BLaER1 treated with 17β-estradiol and CSF1 and Interleukin-3, amounts not matched to agents 10 nM and 100 nM (cell line): ENCODE data around the gene PMAIP1.
"Not testable (repeated sequence)": the region's sequence is repeated elsewhere in the genome, so short reads cannot be mapped to it uniquely, and the experiment has no call there.

Experiments
- H3K27ac ChIP-seq, 11 experiments: shearing (Covaris generic); formaldehyde crosslinking; 2 replicates each; pipeline ENCODE4 v1.8.1; 2022
- H3K27me3 ChIP-seq, 11 experiments: shearing (Covaris generic); formaldehyde crosslinking; 2 replicates each; pipeline ENCODE4 v1.8.1; 2022
- H3K36me3 ChIP-seq, 11 experiments: shearing (Covaris generic); formaldehyde crosslinking; 2 replicates each; pipeline ENCODE4 v1.8.1; 2022
- H3K4me1 ChIP-seq, 10 experiments: shearing (Covaris generic); formaldehyde crosslinking; 2 replicates each; pipeline ENCODE4 v1.8.1; 2022
- H3K4me2 ChIP-seq, 11 experiments: shearing (Covaris generic); formaldehyde crosslinking; 2 replicates each; pipeline ENCODE4 v1.8.1; 2022
- H3K4me3 ChIP-seq, 10 experiments: shearing (Covaris generic); formaldehyde crosslinking; 2 replicates each; pipeline ENCODE4 v1.8.1; 2022
- H3K9ac ChIP-seq, 11 experiments: shearing (Covaris generic); formaldehyde crosslinking; 2 replicates each; pipeline ENCODE4 v1.8.1; 2022
- H3K9me3 ChIP-seq, 11 experiments: shearing (Covaris generic); formaldehyde crosslinking; replicated peaks in 1 of 11; 2 replicates each; pipeline ENCODE4 v1.8.1; 2022
- H4K20me1 ChIP-seq, 11 experiments: shearing (Covaris generic); formaldehyde crosslinking; 2 replicates each; pipeline ENCODE4 v1.8.1; 2022
- Cebpa-rat ChIP-seq, 11 experiments: shearing (Covaris generic); IDR thresholded peaks; 2 replicates each; pipeline ENCODE4 v1.8.1; 2022

Gene PMAIP1

DNA sequence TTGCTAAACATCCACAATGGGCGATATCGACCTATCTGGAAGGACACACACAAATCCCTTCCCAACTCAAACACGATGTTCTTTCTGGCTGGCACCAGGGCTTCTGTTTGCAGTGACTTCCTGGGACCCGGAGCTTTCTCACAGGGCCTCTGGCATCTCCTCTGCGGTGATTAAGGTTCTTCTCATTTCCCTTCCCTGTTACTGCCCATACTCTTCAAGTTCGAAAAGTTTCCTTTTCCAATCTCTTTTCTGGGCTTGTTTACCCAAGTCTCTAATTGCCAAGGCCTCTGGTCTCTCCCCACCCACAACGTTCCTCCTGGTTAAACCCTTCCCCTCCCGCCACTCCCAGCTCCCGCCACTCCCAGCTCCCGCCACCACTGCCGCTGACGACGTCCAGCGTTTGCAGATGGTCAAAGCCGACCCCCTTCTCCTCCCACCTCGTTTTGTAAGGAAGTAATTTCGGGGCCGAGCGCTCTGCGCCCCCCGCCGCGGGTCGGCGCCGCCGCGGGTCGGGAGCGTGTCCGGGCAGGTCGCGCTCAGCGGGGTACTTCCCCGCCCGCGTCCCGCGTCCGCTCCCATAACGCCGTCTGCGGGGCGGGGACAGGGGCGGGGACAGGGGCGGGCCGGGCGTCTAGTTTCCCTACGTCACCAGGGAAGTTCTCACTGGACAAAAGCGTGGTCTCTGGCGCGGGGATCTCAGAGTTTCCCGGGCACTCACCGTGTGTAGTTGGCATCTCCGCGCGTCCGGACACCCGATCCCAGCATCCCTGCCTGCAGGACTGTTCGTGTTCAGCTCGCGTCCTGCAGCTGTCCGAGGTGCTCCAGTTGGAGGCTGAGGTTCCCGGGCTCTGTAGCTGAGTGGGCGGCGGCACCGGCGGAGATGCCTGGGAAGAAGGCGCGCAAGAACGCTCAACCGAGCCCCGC, at the start of gene PMAIP1:
Gene PMAIP1 (plus strand): TSS at position 699 of the 924 bp plus-strand sequence. CDS start 182 bp downstream, at position 881.
- H3K9ac ChIP-seq = peak within 1 kb of the TSS; percentile 93 to 99 (median 98)

DNA sequence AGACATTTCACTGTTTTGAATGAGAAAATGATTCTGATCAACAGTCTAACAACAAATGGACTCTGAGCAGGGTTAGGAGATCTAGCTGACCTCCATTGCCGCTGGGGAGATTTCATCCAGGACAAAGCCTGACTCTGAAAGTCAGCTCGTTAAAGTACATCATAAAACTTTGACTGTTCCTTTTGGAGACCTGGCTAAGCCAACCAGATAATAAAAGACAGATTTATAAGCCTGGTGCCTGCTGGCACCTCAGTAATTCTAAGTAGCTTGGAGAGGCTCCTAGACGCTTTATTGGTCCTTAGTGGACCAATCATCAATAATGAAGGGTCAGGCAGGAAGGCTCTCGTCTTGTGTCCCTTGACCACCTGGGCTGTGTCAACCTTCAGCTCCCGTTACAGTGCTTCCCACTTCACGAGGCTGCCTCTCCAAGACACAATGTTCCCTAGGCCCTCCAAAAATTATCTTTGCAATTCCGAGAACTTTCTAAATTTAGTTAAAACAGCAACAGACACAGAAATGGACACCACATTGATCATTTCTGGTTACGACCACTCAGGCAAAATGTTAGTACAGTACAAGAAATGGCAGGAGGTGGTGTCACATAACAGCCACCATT, 47.9 kb upstream of the PMAIP1 start:
- H3K4me2 ChIP-seq = no peak overlapping the region
- peaks cover 6 to 31% (median 18%) of the 10 kb centered on the region in 10 experiments; a peak in 17 of 20 replicates for H3K4me1 ChIP-seq
- H3K4me3 ChIP-seq = no peak overlapping the region
- H4K20me1 ChIP-seq = no peaks in the 10 kb centered on the region
- no peak for TF ChIP-seq Cebpa-rat (IDR thresholded peaks at IDR 0.05)
- no peak overlapping the region for H3K27ac ChIP-seq
- H3K9ac ChIP-seq = no peak overlapping the region
- H3K27me3 ChIP-seq = no peaks in the 10 kb centered on the region
- peaks cover 0 to 6% (median 0%) of the 10 kb centered on the region in 11 experiments; a peak in 2 of 22 replicates for H3K9me3 ChIP-seq
- no peaks in the 10 kb centered on the region for H3K36me3 ChIP-seq

More for the DNA sequence above, at the start of gene PMAIP1:
- Histone ChIP-seq H3K27ac (peak within 1 kb of the TSS; percentile 90 to 99 (median 96)), H3K36me3 (peaks cover 4 to 37% (median 24%) of the 10 kb centered on the region in 11 experiments; a peak in 20 of 22 replicates), H3K4me1 (peaks cover 25 to 67% (median 30%) of the 10 kb centered on the region in 10 experiments), H3K9me3 (no peaks in the 10 kb centered on the region), H3K27me3 (no peaks in the 10 kb centered on the region), H3K4me2 (peak within 1 kb of the TSS; percentile 86 to 99 (median 92)), H4K20me1 (peaks cover 0 to 47% (median 35%) of the 10 kb centered on the region in 11 experiments; a peak in 19 of 22 replicates), H3K4me3 (peak within 1 kb of the TSS; percentile 75 to 99 (median 95))
- TF ChIP-seq Cebpa-rat (IDR thresholded peaks at IDR 0.05) = no peak

DNA sequence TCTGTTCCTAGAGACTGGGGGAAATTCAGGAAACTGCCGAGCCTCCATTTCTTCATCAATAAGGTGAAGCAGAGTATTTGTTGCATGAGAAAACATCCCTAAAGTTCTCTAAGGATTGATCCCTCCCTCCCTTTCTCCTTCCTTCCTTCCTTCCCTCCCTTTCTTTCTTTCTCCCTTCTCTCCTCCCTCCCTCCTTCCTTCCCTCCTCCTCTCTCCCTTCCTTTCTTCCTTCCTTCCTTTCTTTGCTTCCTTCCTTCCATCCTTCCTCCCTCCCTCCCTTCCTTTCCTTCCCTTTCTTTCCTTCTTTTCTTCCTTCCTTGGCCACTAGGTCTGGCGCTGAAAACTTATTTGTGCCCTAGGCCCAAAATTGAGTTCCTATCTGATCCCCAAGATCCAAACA, 47.2 kb upstream of the PMAIP1 start:
- H3K9me3 ChIP-seq = peaks cover 0 to 6% (median 0%) of the 10 kb centered on the region in 11 experiments; a peak in 2 of 22 replicates
- H3K27ac ChIP-seq = no peak overlapping the region
- H3K4me3 ChIP-seq = no peak overlapping the region
- no peaks in the 10 kb centered on the region for H3K27me3 ChIP-seq
- no peak for TF ChIP-seq Cebpa-rat (IDR thresholded peaks at IDR 0.05)
- no peak overlapping the region for H3K9ac ChIP-seq
- H3K4me1 ChIP-seq = peaks cover 9 to 25% (median 18%) of the 10 kb centered on the region in 10 experiments
- no peak overlapping the region for H3K4me2 ChIP-seq
- no peaks in the 10 kb centered on the region for H3K36me3 ChIP-seq
- H4K20me1 ChIP-seq = no peaks in the 10 kb centered on the region

DNA sequence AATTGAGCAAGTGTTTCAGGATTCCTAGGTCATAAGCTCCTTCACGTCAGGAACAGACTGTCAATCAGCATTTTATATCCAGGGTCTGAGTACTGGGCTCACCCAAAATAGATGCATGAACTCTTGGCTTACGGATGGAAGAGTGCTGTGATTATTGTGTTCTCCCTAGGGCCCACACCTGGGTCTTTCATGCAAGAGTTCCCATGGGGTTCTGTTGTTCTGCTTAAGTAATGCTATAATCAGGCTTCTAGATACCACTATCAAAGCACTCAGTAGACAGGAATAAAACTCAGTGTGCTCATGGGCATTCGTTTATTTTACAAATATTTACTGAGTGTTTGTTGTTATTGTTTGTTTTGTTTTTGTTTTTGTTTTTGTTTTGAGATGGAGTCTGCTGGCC, 46.4 kb upstream of the PMAIP1 start:
- Histone ChIP-seq H3K9me3 (peaks cover 0 to 6% (median 0%) of the 10 kb centered on the region in 11 experiments; a peak in 2 of 22 replicates), H3K27me3 (no peaks in the 10 kb centered on the region), H3K4me2 (peak overlapping the region in 5 of 11 experiments; percentile 3 to 32 (median 18); a peak in 3 of 22 replicates), H3K27ac (no peak overlapping the region), H3K4me1 (peaks cover 13 to 23% (median 16%) of the 10 kb centered on the region in 10 experiments; a peak in 19 of 20 replicates), H3K4me3 (no peak overlapping the region), H3K9ac (no peak overlapping the region), H4K20me1 (no peaks in the 10 kb centered on the region), H3K36me3 (no peaks in the 10 kb centered on the region)
- no peak for TF ChIP-seq Cebpa-rat (IDR thresholded peaks at IDR 0.05)

DNA sequence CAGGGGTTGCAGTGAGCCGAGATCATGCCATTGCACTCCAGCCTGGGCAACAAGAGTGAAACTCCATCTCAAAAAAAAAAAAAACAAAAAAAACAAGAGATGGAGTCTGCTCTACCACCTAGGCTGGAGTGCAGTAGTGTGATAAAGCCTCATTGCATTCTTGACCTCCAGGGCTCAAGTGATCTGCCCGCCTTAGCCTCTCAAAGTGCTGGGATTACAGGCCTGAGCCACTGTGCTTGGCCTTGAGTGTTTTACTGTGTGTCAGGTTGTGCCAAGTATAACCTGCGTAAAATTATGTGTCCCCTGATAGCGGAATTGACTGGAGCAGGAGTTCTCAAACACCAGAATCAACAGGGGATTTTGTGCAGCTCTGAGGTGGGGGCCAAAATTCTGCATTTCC, 45.8 kb upstream of the PMAIP1 start:
- peaks cover 9 to 23% (median 14%) of the 10 kb centered on the region in 10 experiments; a peak in 18 of 20 replicates for H3K4me1 ChIP-seq
- H3K27ac ChIP-seq, H3K4me2 ChIP-seq, H3K27me3 ChIP-seq, H3K9ac ChIP-seq, H3K9me3 ChIP-seq, H3K36me3 ChIP-seq, H3K4me3 ChIP-seq, H4K20me1 ChIP-seq: not testable (repeated sequence)

DNA sequence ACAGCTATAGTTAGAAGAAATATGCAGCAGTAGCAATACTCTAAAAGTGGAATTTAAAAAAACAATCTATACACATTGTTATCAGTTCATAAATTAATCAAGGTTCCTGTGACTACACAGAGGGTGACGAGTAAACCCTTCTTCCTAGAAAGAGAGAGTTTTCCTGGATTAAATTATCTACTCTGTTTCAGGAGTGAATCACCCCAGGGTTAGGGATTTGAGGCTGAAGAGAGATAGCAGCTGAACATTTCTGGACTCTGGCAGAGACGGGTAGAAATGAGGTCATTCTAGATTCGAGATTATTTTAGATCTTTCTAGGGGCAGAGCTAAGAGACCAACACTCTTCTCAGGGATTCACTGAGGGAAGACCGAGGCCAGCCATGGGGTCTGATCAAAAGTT, 38.8 kb upstream of the PMAIP1 start:
- Histone ChIP-seq H3K36me3 (no peaks in the 10 kb centered on the region), H3K4me2 (peak overlapping the region in 4 of 11 experiments; percentile 60 to 81 (median 68); a peak in 4 of 22 replicates), H3K4me3 (no peak overlapping the region), H3K9ac (no peak overlapping the region), H3K27me3 (no peaks in the 10 kb centered on the region), H3K9me3 (peaks cover 0 to 8% (median 0%) of the 10 kb centered on the region in 11 experiments; a peak in 2 of 22 replicates), H3K4me1 (peaks cover 16 to 69% (median 51%) of the 10 kb centered on the region in 10 experiments), H3K27ac (peak overlapping the region in 1 of 11 experiments; percentile 13; a peak in 2 of 22 replicates), H4K20me1 (no peaks in the 10 kb centered on the region)
- no peak for TF ChIP-seq Cebpa-rat (IDR thresholded peaks at IDR 0.05)

DNA sequence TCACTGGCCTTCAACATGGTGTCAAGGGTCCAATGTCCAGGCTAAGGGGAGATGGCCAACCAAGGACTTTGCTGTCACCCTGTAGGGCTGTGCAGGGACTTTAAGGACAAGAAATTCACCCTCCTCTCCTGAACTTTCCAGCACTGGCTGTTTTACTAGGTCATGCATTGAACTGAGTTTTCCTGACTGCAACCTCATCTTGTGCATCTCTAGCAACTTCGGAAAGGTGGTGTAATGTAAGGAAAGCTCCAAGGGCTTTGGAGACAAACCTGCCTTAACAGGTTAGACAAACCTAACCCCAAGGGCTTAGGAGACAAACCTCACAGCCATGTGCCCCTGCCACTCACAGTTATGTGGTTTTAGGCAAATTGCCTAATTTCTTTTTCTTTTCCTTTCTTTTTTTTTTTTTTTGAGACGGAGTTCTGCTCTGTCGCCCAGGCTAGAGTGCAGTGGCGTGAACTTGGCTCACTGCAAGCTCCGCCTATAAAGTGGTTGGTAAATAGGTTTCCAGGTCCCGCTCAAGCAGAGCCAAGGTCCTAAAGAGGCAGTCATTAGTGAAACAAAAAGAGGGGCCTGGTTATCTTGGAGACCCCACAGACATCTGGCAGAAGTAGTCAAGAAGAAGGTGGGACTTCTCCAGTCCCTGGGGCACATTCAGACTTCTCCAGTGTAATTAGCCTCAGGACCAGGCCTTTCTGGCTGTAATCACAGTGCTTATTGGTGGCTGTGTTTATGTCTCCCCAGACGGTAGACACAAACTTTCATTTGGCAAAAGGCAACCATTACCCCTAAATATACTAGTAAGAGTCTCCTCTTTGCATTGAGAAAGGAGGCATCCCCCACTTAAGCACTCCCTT, 37.6 kb upstream of the PMAIP1 start:
- peak in 6 of 11 experiments; percentile 28 to 70 (median 45); a peak in 9 of 22 replicates for TF ChIP-seq Cebpa-rat (IDR thresholded peaks at IDR 0.05)
- Histone ChIP-seq H3K4me3 (0 out of 20 replicates have a peak overlapping the region, but pooled peaks of 1 of the 10 experiments have one; percentile 7), H3K27ac (peak overlapping the region in 9 of 11 experiments; percentile 41 to 80 (median 73); a peak in 18 of 22 replicates), H3K36me3 (no peaks in the 10 kb centered on the region), H3K4me1 (peaks cover 16 to 71% (median 51%) of the 10 kb centered on the region in 10 experiments), H3K9me3 (peaks cover 0 to 8% (median 0%) of the 10 kb centered on the region in 11 experiments; a peak in 2 of 22 replicates), H3K9ac (peak overlapping the region in 8 of 11 experiments; percentile 21 to 62 (median 50); a peak in 12 of 22 replicates), H4K20me1 (no peaks in the 10 kb centered on the region), H3K4me2 (peak overlapping the region; percentile 27 to 81 (median 60)), H3K27me3 (no peaks in the 10 kb centered on the region)
